Omental fat pad (tissue), 4 donors: ENCODE data around the gene CACNA1S. TPM values are rescaled to one million over a fixed set of nuclear protein-coding genes. Genes with fewer than 3 reads are reported as not detected.

Experiments
- ATAC-seq: fragments of 150-250 bp; one replicate; pipeline ENCODE4 v1.9.1; 2016; ENCODE audit warnings: mild to moderate bottlenecking, moderate library complexity; ENCODE audit not compliant: low FRiP score
- DNase-seq: peaks from one replicate; pipeline ENCODE4 v3.0.0-alpha.2; 2019; ENCODE audit warnings: low spot score
- total RNA-seq, 4 donors: library from RNA; depleted of rRNA; stranded (reverse); fragments of >200 nt; gene quantifications; one replicate each; pipeline ENCODE4 v1.1.0, GENCODE V29; 2016
- TF ChIP-seq, protein P1 (sequence below), 3 donors: fragments of 450-650 bp; IDR thresholded peaks; one replicate each; pipeline ENCODE4 v1.5.1; 2016 to 2017; ENCODE audit warnings: antibody characterized with exemption in 3 of 3, mild to moderate bottlenecking in 3 of 3, moderate library complexity in 2 of 3

CACNA1S gene
- total RNA-seq, 4 donors from 2014 or later, result not detected

DNA sequence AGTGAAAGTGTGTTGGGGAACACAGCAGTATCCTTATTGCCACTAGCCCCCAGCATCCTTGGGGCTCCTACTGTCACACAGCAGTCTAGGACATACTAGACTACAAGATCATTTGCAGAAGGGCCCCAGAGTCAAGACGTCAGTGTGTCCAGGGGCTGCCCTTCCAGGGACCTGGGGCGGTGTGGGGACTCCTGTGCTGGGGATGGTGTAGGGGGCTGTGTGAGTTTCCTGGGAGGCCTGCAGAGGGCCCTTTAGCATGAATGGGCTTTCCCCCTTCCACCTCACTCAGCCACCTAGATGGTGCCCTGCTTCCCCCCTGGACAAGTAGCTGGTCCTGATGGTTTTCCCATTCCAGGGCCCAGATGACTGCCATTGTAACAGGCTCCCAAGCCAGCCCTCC lies 71.2 kb downstream of the CACNA1S start:
- TF ChIP-seq, protein P1, sequence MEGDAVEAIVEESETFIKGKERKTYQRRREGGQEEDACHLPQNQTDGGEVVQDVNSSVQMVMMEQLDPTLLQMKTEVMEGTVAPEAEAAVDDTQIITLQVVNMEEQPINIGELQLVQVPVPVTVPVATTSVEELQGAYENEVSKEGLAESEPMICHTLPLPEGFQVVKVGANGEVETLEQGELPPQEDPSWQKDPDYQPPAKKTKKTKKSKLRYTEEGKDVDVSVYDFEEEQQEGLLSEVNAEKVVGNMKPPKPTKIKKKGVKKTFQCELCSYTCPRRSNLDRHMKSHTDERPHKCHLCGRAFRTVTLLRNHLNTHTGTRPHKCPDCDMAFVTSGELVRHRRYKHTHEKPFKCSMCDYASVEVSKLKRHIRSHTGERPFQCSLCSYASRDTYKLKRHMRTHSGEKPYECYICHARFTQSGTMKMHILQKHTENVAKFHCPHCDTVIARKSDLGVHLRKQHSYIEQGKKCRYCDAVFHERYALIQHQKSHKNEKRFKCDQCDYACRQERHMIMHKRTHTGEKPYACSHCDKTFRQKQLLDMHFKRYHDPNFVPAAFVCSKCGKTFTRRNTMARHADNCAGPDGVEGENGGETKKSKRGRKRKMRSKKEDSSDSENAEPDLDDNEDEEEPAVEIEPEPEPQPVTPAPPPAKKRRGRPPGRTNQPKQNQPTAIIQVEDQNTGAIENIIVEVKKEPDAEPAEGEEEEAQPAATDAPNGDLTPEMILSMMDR (IDR thresholded peaks at IDR 0.05), result no peak
- ATAC-seq, result no peak
- DNase-seq, result no peak

DNA sequence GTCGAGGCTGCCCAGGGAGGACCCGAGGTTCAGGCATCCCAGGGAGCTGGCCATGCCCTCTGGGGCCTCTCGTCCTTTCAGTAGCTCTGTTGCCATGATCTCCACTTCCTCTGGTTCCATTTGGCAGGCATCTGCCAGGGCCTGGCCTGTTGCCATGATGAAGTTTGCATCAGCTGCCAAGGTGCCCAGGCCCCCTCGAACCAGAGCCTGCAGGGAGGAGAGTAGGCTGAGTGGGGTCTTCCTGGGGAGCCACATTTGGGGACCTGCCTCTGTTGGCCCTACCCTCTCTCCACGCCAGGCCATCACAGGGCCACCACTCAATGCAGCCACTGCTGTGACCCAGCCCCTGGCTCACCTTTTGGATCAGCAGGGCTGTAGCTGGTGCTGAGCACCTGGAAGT lies 72.3 kb downstream of the CACNA1S start:
- DNase-seq (no peak), ATAC-seq (no peak)
- TF ChIP-seq, protein P1 (IDR thresholded peaks at IDR 0.05), result no peak

DNA sequence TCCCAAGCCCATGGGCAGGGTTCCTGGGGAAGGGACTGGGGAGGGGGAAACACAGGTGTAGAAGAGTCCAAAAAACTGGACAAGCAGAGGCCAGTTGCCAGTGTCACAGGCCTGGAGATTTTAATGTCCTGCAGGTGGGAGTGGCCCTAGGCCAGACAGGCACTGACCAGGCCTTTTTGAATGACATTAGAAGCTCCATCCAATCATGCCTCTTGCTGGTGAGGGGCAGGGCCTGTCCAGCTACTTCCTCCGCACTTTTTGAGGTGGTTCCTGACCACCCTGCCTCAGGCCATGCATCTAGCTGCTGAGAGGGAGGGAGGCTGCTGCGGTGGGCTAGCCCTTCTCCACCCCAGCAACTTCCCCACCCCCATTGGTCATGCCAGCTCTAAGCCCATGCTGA lies 72.8 kb downstream of the CACNA1S start:
- DNase-seq (no peak), ATAC-seq (no peak)
- TF ChIP-seq, protein P1 (IDR thresholded peaks at IDR 0.05), result no peak

DNA sequence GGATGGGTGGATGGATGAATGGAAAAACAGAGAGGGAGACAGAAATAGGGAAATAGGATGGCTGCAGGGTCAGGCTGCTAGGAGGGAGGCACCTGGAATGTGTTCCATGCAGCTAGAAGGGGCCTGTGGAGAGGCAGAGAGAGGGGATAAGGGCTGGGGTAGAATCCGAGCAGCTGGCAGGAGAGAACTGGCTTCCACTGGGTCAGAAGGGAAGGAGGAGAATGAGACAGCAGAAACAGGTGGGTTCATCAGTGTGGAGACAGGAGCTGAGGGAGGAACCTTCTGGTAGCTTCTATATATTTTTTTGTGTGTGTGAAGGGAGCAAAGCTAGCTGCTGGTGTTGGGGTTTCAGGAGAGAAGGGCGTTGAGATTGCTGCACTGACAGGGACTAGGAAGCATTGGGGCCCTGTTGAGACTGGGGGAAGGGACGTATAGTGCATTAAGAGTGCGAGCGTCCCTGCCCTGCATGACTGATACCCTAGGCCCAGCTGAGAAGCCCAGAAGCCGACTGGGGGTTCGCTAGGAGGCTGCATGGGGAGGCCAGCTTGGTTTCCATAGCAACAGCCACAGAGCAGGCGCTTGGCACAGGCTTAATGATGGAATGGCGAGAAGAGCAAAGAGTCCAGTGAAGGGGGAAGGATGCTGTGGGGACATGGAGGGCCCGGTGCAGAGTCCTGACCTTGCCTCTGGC lies 73.9 kb downstream of the CACNA1S start:
- DNase-seq, result no peak
- TF ChIP-seq, protein P1 (IDR thresholded peaks at IDR 0.05), result no peak
- no peak for ATAC-seq

DNA sequence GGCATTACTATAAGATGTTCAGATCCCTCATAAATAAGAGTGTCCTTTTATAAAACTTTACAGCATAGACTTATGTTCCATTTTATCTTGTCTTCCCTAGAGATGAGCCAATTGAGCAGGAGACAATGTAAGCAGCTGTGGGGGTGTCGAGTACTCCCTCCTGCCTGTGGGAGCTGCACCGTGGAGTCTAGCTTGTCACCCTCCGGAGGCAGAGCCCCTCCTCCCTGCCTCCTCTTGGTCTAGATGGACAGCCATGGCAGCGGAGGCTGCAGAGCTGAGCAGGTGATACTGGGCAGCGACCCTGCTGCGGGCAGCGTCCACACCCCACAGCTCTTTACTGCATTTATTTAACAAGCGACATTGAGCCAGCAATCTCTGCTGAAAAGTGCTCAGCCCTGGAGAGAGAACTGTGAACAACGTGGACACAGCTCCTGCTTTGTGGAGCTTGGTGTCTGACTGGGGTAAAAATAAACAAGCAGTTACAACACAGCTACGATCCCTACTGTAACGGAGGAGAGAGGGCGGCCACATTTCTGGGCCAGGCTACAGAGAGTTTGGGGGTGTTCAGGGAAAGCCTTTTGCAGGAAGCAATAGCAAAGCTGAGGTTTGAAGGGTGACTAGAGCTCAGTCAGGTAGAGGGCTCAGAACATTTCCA lies 75.9 kb downstream of the CACNA1S start:
- ATAC-seq (no peak), DNase-seq (no peak)
- TF ChIP-seq, protein P1 (IDR thresholded peaks at IDR 0.05), result no peak

DNA sequence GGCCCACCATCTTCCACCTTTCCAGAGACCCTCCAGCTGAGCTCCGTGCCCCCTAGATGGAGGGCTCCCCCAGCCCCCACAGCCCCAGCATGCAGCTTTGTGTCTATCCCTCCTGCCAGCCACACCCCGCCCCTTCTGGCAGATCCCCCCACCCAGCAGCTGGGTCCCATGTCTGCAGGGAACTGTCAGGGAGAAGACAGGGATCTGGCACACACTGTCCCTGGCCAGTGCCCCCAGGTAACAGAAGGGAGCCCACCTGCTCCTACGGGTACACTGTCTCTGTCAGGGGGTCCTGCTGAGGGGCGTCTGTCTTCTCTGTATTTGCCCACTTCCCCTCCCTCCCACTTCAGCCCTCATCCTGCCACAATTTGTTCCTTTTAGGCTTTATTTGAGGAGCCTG lies 77.6 kb downstream of the CACNA1S start:
- TF ChIP-seq, protein P1 (IDR thresholded peaks at IDR 0.05), result no peak
- ATAC-seq, result no peak
- DNase-seq, result no peak

DNA sequence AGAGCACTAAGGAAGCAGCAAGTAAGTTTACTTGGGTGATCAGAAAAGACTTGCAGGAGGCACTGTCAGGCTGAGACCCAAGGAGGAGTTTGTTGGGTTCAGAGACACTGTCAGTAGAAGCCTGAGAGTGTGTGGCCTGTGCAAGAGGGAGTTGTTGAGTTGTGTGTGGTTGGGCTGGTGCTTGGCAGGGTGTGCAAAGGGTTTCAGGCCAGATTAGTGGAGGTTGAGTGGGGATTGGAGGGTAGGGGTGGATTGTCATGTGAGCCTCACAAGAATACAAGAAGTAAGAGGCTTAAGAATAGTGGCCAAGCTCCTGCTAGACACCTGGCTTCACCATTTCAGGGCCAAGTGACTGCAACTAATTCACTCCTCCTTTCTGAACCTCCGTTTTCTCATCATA lies 79.8 kb downstream of the CACNA1S start:
- ATAC-seq (no peak), DNase-seq (no peak)
- TF ChIP-seq, protein P1 (IDR thresholded peaks at IDR 0.05), result no peak
